ENCODE results near the gene TSPAN1.
A peak's percentile ranks its signal among the peaks of the same experiment; 100 is the strongest.

The TSPAN1 gene

DNA sequence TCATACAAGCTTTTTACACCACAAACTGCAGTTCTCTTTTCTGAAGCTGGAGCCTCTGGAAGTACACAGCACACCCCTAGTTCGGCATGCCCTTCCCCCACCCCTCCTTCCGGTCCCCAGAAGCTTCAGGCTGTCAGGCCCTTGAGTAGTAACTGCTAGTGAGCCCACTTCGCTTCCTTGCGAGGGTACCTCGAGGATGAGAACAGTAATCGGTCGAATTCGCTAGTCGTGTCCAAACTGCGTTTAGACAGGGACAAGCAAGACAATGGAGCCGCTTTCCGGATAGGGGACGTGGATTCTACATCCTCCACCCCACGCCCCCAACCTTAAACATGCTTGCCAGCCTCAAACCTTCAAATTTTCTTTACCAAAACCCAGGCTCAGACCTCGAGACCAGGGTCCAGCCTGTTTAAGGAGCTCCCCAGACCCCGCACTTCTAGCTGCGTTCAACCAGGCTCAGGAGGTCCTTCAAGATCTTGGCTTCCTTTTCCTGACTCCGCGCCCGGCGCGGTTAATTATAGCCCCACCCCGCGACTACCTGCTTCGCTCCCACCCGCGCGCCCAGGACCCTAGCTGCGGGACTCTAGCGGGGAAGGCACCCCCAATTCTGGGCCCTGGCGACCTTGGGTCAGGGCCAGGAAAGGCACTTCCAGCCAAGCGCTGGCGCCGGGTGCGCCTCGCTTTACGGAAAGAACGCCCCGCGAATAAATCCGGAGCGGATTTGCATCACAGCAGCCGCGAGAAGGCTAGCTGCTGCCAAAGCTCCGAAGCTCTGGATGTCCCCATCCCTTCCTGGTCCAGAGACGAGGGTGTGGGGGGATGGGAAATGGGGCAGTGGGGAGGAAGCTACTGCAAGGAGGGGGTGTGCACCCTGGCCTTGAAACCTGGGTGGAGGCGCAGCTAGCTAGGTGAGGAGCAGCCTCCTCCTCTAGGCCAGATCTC is 8.1 kb upstream of the TSPAN1 start:
- peak; percentile 48 for DNase-seq

DNA sequence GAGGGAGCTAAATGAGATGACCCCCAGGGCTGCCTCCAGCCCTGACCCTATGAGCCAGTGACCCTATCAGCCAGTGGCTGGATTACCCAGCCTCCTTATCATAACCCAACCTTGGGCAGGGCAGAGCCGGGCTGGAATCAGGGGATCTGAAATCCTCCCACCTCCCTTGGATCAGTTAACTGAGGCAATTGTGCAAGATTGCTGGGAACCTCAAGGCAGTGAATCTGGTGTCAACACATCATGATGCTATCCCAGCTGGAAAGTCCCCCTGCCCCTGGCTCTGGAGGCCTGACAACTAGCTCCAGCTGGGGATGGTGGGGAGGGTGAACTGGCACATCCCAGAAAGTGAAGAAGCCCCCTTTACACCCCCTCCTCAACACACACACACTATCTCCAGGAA is 6.4 kb upstream of the TSPAN1 start:
- no peak for DNase-seq

DNA sequence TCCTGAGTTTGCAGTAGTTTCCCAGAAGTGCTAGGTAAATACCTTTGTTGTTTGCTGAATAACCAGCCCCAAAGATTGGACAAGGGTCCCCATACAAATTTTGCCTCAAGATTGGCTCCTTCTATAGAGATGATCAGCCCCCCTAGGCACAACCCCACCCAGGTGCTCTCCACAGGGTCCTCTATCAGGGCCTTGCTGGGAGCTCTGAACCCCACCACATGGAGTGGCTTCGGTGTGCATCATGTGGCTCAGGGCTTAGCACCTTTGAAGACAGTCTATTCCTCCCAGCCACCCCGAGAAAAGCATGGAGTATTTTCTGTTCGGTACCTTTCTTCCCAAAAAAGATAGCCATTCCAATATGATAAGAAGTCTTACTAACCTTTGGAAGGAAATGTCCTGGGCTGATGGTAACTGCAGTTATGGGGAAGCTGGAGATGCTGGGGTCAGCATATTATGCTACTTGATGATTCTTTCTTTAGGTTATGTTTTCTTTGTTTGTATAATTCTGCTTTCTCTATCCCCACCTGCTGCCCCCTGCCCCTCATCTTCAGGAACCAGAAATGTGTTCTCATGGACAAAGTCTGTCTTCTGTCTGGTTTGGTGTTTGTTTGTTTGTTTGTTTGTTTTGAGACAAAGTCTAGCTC is 5.0 kb upstream of the TSPAN1 start:
- no peak for DNase-seq

DNA sequence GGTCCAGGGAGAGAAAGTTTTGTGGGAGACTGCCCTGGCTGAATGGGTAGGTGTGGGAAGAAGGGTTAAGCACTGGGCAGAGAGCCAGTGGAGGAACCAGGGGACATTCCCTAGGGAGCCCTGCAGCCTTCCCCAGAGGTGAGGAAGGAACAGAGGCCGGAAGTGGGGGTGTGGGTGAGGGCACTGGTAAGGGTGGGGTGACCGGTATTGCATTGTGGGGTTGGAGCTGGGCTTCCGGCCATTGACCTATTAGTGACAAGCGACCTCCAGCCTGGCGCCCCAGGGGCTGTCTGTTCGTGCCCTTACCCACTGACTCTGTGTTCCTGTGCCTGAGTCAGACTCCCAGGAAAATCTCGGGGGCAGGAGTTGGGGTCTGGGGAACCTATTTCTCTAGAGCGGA is 3.5 kb upstream of the TSPAN1 start:
- DNase-seq = no peak

DNA sequence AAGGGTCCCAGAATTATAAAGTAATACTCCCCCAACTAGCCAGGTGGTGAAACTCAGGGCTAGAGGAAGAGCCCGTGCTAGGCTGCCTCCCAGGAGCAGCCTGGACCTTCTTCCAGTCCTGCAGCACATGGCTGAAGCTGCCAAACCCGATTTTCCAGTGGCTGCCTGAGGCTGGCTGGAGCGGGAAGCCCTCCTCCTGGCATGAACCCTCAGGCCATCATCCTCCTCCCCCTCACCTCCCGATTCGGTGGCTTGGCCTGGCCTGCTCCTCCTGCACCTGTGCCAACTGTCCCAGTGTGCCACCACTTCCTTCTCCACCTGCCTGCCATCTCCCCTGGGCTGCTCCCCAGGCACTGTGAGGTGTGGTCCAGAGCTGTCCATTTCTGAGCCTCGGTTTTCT is 3.0 kb upstream of the TSPAN1 start:
- DNase-seq = no peak

DNA sequence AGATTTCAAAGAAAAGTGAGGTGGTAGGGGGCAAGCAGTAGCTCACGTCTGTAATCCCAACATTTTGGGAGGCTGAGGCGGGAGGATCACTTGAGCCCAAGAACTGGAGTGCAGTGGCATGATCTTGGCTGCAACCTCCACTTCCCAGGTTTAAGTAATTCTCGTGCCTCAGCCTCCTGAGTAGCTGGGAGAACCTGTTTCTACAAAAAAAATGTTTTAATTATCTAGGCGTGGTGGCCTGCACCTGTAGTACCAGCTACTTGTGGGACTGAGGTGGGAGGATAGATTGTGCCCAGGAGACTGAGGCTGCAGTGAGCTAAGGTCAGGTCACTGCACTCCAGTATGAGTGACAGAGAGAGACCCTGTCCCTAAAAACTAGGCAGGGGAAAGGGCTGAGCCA is 2.6 kb upstream of the TSPAN1 start:
- no peak for DNase-seq

DNA sequence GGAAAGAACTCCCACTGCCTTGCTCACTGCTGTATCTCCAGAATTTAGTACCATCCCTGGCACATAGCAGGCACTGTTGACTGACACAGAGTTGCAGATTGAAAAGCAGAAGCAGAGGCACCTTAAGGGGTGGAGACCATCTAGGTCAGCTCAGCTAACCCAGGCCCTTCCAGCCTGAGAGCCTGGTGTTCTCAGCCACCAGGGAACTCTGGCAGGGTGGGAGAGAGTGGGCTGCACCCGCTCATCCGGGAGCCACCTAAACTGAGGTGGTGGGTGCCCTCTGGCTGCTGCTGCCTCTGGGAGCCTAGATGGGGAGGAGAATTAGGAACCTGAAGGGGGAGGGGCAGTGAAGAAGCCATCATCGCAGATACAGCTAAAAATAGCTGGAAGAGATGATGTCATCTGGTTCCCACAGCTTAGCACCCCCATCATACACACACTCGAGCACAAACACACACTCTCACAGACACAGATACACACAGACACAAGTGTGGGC is 1.5 kb upstream of the TSPAN1 start:
- DNase-seq = no peak

DNA sequence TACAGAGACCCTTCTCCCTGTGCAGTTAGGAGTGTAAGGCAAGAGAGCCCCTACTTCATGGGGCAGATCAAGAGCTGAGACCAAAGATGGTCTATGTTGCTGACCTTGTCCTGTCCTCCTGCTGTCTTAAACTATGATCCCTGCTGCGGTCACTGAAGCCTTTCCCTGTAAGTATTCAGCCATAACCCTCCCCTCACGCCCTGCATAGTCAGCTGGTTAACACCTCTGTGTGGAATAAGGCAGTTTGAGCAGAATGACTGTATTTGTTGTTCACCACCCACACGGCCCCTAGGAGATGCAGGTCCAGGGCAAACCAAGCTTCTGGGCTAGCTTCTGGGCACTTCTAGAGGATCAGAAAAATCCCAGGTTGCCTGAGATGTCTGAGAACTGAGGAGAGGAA is 356 bp downstream of the TSPAN1 start:
- no peak for DNase-seq

DNA sequence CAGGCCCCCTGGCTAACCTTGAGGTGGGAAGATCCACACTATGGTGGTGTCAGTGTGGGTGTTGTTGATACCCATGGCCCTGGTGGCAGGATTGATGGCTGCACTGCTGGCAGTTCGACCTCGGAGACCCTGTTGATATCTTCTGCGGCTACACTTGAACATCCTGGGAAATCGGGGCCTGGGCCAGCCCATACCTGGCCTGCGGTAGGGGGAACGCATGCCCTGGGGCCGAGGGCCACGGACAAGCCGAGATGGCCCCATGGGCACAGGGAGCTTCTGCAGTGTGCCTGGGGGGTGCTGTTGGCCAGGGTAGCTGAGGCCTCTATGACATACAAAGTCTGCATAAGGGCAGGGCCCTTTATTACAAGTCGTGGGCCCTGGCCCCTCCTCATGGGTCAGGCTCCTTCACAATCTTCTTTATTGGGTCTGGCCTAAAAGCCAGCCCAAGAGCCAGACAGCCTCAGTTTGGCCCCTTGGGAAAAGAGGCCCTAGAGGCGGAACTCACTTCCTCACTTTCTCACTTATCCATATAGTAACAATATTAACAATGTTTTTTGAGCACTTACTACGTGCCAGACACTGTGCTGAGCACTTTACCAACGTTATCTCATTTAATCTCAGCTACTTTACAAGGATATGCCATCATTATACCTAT is 1.5 kb downstream of the TSPAN1 start, which contains the start of gene P3R3URF:
TSS of gene P3R3URF (minus strand) at position 278 of the 655 bp plus-strand sequence. CDS start at position 261, 17 bp downstream.
- DNase-seq = no peak

DNA sequence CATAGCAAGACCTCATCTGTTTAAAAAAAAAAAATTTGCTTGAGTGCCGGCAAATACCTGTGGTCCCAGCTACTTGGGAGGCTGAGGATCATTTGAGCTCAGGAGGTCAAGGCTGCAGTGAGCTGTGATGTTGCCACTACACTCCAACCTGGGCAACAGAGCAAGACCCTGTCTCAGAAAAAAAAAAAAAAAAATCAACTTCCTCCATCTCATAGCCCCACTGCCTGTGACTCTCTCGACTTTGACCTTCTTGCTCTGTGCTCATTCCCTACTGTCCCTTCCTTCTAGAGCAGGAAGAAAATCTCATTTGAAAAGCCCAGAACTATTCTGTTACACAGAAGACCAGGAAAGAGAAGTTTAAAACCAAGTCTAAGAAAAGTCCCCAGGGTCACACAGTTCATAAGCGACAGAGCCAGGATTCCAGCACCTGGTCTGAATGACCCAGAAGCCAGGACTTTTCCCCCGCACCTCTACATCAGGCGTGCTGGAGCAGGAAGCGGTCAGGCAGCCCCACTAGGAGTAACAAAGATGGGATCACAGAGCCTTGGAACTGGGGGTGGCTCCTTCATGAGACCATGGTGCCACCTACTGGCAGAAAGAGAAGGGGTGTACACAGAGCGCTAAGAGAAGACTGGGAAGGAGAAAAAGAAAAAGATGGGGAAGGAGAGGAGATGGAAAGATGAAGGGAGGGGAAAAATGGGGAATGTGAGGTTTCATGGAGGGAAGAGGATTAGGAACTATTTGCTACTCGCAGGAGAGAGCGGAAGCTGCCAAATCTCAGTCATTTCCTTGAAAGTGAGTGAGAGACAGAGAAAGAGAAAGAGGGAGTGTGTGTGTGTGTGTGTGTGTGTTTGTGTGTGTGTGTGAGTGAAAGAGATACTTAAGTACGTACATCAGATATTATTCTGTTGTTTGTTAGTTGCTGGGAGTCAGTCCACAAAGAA is 4.5 kb downstream of the TSPAN1 start:
- DNase-seq = peak; percentile 53

DNA sequence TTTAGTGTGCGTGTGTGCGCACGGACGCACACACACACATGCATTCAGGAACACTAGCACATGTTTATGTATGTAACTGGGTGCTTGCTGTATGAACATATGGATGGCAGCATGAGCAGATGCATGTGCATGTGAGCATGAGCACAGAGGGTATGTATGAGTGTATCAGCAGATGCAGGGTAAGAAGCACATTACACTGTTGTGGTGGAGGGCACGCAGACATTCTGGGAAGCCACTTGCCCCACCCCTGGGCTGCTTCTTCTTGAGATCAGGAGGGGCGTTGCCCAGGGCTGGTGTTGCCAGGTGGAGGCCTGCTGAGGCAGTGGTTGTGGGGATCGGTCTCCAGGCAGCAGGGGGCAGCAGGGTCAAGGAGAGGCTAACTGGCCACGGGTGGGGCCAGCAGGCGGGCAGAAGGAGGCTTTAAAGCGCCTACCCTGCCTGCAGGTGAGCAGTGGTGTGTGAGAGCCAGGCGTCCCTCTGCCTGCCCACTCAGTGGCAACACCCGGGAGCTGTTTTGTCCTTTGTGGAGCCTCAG is 5.3 kb downstream of the TSPAN1 start:
- no peak for DNase-seq

DNA sequence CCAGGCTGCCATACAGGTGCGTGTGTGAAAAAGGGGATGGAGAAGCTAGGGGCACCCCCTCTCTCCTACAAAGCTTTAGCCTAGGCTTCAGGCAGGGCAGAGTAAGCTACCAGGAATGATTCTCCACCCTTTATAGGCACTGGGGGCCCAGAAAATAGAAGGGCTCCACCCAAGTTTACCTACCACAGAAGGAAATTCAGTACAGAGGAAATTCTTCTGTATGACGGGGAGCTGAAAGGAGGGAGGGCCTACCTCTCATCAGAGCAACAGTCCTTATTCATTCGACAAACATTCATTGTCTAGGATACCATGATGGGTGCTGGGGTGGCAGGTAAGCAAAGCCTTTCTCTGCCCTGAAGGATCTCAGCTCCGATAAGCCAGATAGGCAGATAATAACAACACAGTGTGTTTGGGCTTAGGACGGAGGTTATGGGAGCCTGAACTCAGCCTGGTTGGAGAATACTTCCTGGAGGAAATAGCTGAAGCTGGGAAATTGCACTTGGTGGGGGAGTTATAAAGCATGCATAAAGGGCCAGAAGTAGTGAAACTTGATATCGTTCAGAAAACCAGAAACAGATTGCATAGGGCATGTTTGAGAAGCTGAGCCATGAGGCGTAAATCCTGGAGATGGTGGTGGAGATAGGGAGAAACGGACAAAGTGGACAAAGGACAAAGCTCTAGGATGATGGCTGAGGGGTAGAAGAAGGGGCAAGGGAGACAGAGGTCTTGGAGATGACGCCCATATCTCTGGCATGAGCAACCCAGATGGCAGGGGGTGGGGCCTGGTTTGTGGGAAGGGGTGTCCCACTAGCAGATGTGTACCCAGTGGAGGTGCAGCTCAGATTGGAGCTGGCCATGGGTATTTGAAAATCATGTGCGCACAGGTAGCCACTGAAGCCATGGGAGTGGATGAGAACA is 6.7 kb downstream of the TSPAN1 start:
- DNase-seq = no peak

DNA sequence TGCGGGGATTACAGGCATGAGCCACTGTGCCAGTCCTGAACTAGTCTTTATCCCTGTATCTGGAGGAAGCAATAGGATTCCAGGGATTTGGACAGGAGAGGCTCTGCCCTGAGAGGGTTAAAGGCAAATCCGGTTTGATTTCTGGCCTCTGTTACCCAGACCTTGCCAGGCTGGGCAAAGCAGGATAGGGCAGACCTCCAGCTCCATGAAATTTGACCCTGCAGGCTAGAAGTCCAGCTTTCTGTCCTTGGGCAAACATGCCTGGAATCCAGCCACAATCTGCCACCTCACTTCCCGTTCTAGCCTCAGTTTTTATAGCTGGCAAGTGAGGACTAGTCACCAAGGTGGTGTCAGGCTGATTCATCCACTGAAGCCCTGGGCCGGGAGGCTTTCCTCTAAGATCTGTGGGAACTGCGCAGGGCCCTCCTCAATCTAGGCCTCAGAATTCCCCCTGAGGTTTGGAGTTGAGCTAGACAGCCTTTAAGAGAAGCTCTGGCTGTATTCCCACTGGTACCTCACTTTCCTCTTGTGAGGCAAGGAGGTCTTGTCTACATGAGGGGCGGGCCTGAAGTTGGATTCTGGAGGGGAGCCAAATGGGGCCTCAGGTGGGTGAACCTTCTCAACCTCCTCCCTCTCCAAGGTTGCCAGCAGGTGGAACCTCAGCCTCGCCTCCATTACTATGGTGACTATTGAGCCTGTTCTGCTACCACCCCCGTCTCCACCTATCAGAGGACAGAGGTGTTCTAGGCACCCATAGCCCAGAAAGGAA is 8.4 kb downstream of the TSPAN1 start:
- DNase-seq = no peak

DNA sequence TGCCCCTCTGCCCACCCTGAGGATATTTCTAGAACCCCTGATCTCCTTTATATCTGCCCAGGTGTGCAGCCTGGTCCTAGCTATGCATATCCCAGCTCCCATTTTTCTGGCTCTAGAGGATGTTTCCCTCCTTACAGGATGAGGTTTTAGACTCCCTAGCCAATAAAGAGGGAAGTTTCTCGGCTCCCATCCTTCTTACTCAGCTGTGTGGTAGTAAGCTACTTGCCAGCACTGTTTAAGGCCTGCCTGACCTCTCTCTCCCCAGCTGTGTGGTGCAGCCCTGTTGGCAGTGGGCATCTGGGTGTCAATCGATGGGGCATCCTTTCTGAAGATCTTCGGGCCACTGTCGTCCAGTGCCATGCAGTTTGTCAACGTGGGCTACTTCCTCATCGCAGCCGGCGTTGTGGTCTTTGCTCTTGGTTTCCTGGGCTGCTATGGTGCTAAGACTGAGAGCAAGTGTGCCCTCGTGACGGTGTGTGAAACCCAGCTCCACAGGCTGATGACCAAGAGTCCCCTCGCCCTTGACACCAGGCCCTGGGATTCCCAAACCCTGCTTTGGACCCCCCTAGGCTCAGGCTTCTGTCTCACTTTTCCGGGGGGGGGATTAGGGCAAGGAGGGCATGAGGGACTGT is 9.2 kb downstream of the TSPAN1 start:
- no peak for DNase-seq

DNA sequence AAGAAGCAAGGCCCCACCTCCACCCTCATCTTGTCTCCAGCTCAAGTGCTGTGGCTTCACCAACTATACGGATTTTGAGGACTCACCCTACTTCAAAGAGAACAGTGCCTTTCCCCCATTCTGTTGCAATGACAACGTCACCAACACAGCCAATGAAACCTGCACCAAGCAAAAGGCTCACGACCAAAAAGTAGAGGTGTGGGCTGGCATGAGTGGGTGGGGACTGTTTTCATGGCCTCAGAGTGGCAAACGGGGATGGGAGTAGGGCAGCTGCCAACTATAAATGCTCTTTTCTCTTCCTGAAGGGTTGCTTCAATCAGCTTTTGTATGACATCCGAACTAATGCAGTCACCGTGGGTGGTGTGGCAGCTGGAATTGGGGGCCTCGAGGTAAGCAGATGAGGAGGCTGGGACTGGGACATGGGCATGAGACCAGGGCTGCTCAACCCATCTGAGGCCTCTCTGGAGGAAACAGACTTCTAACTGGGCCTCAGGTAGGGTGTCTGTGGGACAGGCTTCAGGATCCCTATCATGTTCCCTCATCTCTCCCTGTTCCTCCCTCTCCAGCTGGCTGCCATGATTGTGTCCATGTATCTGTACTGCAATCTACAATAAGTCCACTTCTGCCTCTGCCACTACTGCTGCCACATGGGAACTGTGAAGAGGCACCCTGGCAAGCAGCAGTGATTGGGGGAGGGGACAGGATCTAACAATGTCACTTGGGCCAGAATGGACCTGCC is 10.2 kb downstream of the TSPAN1 start:
- peak; percentile 59 for DNase-seq

DNA sequence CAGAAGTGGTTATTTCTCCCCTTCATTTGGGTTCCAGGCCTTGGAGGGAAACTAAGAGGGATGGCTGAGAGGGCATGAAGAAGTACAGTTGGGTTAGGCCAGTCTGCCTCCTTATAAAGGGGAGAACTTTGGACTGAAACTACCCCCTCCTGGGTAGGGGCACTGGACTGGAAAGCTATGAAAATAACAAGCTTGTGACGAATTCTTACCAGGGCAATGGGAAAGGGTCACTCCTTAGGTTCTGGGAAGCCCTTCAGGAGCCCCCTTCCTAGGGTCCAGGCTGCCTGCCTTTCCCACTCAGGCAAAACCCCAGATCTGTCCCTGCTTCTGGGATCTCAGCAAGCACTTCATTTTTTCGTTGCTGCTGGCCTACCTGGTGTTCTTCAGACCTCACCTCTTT is 11.2 kb downstream of the TSPAN1 start:
- DNase-seq = no peak

DNA sequence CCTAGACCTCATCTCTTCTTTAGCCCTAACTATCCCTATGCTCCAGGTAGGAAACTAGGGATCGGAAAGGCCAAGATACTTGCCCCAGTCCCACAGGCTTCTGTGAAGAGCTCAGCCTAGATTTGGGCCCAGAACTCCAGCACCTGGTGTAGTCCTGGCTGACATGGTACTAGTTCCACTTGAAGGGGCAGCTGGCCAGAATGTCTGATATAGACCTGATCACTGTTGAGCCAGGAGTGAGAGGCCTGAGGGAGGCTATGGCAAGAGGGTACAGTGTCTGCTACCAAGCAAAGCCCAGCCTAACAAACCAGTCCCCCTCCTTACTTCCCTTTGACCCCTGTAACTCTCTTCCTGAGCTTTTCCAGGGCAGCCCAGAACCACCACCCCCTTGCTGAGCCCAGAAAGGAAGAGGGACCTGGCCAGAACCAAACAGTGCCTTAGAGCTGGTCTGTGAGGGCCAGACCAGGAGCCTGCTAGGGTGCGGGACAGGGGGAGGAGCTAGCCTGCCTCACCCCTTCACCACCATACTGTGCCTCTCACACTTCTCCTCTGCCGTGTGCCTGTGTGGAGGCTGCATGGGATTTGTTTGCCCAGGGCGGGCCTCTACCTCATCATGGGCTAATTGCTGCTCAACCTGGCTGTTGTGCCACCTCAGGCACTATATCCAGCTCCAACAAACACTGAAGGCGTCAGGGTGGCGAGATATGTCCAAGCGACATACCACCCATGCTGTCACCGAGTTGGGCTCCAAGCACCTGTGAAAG is 12.4 kb downstream of the TSPAN1 start:
- DNase-seq = no peak
